HG02610 (cell line): ENCODE results near the gene CLEC1A.
A peak's percentile ranks its signal among the peaks of the same experiment; 100 is the strongest.

Experiments used
- ATAC-seq: cut with Tn5 transposase; IDR thresholded peaks from one replicate; pipeline ENCODE4 v1.9.1; 2021; ENCODE audit warnings: mild to moderate bottlenecking, moderate library complexity; ENCODE audit not compliant: unreplicated experiment

The CLEC1A gene, protein sequence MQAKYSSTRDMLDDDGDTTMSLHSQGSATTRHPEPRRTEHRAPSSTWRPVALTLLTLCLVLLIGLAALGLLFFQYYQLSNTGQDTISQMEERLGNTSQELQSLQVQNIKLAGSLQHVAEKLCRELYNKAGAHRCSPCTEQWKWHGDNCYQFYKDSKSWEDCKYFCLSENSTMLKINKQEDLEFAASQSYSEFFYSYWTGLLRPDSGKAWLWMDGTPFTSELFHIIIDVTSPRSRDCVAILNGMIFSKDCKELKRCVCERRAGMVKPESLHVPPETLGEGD

DNA sequence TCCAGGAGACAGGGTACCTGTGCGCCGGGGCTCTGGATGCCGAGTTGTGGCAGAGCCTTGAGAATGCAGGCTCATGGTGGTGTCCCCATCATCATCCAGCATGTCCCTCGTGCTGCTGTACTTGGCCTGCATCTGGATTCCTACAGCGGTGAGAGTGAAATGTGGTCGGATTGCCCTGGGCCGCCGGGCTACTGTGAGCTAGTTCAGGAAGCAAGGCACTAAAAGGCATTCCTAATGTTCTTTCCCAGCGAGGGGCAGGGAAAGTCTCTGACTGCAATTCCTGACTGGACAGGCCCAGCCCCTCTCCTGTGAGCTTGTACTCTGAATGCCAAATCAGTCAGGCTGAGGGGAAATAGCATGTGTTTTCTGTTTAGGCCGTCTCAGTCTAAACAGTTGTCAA is at the start of gene CLEC1A:
Gene CLEC1A (minus strand): TSS at position 195 of the 400 bp plus-strand sequence. CDS start 63 bp downstream, at position 132.
- no peak for ATAC-seq

DNA sequence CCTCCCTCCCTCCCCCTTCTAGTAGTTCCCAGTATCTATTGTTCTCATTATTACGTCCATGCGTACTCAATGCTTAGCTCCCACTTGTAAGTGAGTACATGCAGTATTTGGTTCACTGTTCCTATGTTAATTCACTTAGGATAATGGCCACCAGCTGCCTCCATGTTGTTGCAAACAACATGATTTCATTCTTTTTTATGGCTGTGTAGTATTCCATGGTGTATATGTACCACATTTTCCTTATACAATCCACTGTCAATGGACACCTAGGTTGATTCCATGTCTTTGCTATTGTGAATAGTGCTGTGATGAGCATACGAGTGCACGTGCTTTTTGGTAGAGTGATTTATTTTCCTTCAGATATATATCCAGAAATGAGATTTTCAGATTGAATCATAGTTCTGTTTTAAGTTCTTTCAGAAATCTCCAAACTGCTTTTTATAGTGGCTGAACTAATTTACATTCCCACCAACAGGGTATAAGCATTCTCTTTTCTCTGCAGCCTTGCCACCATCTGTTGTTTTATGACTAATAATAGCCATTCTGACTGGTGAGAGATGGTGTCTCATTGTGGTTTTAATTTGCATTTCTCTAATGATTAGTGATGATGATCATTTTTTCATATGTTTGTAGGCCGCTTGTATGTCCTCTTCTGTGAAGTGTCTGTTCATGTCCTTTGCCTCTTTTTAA is 49.1 kb upstream of the CLEC1A start:
- ATAC-seq, result peak; percentile 92

DNA sequence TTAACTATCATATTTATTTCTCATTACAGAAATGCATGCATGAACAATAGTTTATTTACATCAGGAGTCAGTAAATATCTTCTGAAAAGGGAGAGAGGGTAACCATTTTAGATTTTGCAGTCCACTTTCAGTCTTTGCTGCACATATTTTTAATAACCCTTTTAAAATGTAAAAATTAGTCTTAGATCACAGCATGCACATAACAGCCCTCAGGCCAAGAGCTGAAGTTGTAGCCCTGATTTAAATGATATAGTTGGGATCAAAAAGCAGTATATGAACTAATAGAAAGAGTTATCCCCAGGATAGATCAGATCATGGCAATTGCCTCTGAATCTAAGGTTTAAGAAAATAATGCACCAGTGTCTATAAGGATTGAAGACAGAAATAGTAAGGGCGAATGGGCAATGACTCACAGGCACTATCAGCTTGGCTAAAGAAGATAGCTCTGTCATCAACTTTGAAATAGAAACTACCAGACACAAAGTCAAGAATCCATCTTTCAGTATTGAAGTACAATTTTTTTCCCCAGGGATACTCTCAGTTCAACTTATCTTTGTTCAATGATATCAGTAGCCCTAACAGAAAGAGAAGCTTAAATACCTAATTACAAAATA is 44.3 kb upstream of the CLEC1A start:
- no peak for ATAC-seq

DNA sequence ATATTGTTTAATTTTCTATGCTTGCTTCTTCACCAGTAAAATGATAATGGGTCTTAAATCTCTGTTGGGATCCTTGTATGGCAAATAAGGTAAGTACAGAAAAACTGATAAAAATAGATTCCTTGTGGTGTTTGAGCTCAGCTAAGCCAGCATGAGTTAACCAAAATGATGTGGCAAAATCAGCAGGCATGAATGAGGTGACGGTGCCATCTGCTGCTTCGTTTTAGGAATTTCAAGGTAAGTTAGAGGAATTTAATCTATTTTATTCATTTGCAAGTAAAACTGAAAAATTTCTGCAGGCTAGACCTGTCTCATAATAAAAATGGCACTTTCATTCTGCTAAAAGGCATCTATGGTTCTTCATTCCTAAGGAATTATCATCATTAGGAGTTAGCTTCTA is 41.2 kb upstream of the CLEC1A start:
- no peak for ATAC-seq

DNA sequence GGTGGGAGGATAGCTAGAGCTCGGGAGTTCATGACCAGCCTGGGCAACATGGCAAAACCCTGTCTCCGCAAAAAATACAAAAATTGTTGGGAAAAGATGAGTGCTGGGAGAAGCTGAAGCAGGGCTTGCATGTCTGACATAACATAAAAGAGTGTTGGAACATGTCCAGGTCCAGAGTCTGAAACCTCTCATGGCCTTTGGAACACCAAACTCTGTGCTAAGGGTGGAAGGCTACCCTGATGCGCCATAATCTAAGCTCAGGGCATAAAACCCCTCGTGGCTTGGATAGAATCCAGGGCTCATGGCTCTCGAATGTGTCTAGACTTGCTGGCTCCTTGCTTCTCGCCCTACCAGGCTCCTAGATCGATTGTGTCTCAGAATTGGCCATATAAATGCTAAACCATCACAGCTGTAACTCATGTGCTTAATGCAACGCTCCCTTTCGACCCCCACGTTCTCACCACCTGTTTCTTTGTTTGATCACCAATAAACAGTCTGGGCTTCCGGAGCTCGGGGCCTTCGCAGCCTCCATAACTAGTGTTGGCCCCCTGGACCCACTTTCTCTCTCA is 37.9 kb upstream of the CLEC1A start:
- no peak for ATAC-seq

DNA sequence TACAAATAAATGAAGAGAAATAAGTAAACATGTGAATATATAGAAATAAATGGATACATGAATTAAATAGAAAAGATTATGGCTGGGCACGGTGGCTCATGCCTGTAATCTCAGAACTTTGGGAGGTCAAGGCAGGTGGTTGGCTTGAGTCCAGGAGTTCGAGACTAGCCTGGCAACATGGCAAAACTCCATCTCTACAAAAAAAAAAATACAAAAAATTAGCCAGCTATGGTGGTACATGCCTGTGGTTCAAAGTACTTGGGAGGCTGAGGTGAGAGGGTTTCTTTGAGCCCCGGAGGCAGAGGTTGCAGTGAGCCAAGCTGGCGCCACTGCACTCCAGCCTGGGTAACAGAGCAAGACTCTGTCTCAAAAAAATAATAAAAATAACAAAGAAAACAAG is 36.3 kb upstream of the CLEC1A start:
- no peak for ATAC-seq

DNA sequence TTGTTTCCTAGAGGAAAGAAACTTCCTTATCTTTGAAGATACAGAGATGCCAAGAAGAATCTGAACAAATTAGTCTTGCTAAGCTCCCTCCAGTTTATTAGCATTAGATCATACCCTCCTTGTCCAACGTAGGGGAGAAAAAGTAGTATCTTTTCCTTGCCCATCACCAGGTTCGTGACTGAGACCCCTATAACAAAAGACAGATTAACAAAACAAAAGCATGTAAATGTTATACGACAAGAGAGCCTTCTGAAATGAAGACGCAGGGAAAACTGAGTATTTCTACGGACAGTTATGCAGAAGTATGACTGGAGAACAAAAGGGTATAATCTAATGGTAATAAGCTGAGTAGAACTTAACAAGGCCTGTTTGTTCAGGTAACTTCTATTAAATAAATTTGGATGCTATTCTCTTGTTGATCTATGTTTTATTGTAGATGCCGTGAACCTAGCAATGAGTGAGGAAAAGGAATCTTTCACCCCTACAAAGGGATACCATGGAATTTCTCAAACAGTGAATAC is 34.1 kb upstream of the CLEC1A start:
- no peak for ATAC-seq

DNA sequence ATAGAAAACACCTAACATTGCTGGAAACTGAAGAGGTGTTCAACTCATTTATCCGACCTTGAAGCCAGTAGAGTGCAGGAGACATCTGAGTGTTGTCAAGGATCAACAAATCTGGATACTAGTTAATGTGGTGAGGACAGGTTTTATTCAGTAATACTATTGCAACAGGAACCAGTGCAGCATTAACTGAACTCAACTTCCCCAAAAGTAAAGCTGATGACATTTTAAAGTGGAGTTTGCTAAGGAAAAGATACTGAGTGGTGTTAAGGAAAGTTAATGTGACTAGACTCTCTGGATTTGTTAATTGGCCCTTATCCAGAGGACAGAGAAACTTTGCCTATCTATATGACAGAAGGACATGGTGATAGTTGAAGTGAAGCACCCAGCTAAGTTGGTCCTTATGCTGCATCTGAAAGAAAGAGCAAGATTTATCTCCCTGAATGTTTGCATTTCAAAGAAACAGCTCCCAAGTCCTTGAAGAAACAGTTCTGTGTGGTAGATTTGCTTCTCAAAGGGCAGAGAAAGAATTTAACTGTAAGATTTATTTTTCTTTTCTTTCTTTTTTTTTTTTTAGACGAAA is 32.4 kb upstream of the CLEC1A start:
- ATAC-seq, result no peak

DNA sequence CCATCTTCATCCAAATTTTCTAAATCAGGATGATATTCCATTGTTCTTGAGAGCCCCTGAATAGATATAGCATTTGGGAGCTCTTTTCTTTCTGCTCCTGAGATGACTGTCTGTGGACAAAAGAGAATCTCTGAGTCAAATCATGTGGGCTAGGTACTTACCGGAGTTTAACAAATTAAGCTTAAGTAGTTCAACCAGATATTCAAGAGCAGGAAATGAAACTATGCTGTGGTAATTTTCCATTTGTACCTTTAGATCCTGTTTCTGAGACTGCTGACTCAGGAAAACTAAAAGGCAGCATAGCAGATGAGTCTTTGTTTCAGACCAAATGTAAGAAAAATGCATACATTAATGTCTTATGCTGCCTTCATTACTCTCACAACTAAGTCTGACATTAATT is 31.3 kb upstream of the CLEC1A start, which contains the start of gene CLEC7A:
Gene CLEC7A (minus strand): TSS at position 158 of the 400 bp plus-strand sequence. CDS start 117 bp downstream, at position 41.
- ATAC-seq, result peak; percentile 94

DNA sequence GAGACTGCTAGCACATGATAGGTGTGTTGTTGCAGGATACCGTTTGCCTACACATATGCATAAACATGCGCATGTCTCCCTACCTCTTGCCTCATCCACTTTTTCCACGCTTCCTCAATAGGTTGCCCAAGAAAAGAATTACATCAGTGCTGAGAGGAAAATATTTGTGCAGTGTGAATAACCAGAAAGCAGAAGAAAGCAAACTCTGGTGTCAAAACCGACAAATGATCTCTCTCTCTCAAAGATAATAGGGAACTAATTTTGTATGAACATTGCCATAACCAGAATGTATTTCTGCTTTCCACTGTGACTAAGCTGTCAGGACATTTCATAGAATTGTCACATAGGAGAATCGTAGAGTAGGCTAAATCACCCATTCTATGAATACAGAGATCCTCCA is 29.9 kb upstream of the CLEC1A start:
- no peak for ATAC-seq

DNA sequence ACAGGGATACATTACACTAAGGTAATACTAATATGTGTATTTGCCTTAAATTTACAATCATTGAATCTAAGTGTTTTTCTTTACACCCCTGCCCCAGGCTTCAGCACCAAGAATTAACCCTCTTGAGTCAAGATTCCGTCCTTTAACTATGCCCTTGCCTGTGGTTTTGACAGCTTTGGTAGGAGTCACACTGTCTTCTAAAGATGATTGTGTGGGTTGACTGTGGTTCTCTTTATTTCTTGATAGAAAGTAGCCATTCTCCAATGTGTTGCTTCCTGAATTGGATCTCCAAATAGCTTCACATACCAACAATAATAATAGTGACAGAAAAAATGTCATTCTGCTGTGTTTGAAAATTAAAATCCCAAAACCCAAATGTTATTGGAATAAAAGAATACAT is 27.6 kb upstream of the CLEC1A start:
- ATAC-seq, result no peak

DNA sequence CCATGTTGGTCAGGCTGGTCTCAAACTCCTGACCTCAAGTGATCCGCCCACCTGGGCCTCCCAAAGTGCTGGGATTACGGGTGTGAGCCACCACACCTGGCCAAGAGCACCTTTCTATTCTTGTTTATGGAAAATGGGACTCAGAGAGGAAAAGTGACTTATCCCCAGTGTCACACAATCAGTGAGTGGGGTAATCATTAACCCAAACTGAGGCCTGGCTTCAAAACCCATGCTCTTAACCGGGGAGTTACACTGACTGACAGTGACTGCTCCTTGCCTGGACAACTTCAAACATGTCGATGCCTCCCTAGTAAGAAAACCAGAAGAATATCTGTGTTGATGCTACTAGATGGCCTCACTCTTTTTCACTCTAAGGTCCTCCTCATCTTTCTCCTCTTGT is 23.9 kb upstream of the CLEC1A start:
- no peak for ATAC-seq

DNA sequence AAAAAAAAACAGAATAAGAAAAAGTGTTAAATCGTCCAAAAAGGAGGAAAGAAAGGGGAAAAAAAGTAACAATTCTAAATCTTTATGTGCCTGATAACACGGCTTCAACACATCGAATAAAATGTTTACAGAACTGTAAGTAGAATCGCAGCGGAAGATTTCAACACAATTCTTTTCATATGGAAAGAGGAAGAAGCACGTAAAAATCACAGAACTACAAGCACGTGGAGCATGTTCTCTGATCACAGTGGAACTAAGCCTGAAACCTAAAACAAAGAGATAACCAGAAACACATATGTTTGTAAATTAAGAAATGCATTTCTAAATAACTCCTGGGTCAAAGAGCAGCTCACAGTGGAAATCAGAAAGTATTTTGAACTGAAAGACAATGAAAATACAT is 22.5 kb upstream of the CLEC1A start:
- ATAC-seq, result no peak

DNA sequence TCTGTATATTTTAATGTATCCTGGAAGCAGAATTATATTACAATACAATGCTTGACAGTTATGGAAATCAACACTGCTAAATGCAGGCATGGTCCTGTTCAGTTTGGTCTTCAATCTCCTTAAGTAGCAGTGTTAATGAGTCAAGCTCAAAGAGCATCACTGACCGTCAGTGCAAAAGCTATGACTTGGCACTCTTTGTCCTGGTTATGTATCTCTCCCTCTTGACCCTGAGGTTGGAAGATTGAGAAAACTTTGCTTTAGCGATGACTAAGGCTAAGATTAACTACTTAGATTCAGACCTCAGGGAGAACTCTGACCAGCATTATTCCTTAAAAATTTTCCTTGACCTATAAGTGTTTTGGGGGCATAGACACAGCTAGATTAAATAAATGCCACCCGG is 20.3 kb upstream of the CLEC1A start:
- ATAC-seq, result no peak

DNA sequence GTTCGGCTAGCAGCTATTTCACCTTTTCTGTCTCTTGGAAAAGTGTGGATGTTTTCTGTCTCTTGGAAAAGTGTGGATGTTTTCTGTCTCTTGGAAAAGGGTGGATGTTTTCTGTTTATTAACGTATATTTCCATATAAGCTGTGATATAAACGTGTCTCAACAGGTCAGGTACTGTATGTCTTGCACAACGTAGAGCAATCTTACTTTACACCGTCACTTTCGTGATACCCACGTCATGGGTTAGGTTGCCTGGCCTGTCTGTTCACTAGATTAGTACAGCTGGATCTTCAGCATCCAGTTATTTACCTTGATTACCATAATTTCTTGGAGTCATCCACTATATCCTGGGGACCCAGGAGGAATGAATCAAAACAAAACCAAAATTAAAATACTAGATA is 17.1 kb upstream of the CLEC1A start:
- no peak for ATAC-seq

DNA sequence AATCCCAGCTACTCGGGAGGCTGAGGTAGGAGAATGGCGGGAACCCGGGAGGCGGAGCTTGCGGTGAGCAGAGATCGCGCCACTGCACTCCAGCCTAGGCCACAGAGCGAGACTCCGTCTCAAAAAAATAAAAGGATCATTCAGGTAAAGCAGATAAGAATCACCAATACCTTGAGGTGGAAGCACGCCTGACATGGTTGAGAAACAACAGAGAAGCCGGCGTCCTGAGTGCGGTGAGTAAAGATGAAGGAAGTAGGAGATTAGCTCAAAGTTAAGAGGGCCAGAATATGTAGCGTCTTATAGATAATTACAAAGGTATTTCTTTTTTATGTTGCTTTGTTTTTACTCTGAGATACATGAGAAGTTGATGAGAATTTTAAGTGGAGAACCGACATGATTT is 16.5 kb upstream of the CLEC1A start:
- no peak for ATAC-seq

DNA sequence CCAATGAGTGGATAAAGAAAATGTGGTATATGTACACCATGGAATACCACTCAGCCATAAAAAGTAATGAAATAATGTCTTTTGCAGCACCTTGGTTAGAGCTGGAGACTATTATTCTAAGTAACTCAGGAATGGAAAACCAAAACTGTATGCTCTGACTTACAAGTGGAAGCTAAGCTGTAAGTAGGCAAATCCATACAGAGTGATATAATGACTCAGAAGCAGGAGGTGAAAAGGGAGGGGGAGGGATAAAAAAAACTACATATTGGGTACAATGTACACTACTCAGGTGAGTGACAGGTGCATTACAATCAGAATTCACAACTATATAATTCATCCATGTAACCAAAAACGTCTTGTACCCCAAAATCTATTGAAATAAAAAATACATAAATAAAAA is 15.1 kb upstream of the CLEC1A start:
- no peak for ATAC-seq

DNA sequence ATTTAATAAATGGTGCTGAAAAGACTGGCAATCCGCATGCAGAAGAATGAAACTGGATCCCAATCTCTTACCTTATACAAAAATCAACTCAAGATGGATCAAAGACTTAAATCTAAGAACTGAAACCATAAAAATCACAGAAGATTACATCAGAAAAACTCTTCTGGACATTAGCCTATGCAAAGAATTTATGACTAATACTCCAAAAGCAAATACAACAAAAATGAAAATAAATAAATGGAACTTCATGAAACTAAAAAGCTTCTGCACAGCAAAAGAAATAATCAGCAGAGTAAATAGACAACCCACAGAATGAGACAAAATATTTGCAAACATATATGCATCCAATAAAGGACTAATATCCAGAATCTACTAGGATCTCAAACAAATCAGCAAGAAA is 14.3 kb upstream of the CLEC1A start:
- no peak for ATAC-seq

DNA sequence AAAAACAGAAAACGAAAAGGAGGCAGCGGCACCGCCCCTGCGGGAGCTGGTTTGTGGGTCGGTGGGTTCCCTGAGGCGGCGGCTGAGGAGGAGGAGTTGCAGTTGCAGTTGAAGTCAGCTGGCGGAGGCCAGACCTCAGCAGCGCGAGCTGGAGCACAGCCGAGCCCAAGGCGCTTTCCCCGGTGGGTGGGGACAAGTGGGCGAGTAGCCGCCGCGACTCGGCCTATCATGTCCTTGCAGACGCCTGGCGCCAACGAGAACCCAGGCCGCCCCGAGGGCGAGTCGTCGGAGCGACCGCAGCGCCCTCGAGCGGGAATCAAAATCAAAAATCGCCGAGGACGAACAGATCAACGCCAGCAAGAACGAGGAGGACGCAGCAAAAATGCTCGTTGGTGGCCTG is 12.7 kb upstream of the CLEC1A start:
- ATAC-seq, result no peak

DNA sequence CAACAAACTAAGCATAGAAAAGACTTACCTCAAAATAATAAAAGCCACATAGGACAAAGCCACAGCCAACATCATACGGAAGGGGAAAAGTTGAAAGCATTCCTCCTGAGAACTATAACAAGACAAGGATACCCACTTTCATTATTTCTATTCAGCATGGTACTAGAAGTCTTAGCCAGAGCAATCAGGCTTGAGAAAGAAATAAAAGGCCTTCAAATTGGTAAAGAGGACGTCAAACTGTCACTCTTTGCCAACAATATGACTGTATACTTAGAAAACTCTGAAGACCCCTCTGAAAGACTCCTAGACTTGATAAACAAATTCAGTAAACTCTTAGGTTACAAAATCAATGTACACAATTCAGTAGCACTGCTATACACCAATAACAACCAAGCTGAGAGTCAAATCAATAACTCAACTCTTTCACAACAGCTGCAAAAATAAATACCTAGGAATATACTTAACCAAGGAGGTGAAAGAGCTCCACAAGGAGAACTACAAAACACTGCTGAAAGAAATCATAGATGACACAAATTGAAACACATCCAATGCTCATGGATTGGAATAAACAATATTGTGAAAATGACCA is 11.6 kb upstream of the CLEC1A start:
- ATAC-seq, result no peak

DNA sequence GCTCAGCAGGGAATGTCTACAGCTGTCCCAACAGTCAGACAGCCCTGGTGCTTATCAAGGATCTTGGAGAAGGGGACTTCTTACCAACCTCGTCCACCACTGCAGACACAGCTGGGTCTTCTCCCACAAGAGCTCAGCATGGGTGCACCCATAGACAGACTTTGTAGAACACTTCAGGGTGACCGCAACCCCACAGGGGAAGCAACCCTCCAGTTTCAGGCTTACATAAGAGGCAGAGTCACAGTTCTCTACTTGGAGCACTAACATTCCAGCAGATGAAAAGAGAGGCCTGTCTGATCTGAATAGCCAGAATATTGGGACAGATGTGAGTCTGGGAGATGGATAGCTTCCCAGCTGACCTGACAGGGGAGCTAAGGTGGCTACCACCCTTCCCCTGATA is 3.5 kb upstream of the CLEC1A start:
- no peak for ATAC-seq
